ENCODE results near the gene USP50.

GRCh38 chr15:50476143-50476542 is 70.3 kb downstream of the USP50 start:
- no peak for TF ChIP-seq EZH2 (IDR thresholded peaks at IDR 0.05; ENCODE audit: low read length, missing control alignments)
- TF ChIP-seq CTCF (conservative IDR thresholded peaks at IDR 0.05 in 1 of 2, IDR thresholded peaks at IDR 0.05 in 1 of 2; ENCODE audit: low read depth in 1 of 2, low read length in 2 of 2): no peak
